DMS153 (cell line): ENCODE results near the gene PRODH2.
"Not testable (repeated sequence)": the region's sequence is repeated elsewhere in the genome, so short reads cannot be mapped to it uniquely, and the experiment has no call there.

Source experiments
- DNase-seq: peaks from one replicate; lab custom pipeline; 2025; lab: John Stamatoyannopoulos, UW

The PRODH2 gene

DNA sequence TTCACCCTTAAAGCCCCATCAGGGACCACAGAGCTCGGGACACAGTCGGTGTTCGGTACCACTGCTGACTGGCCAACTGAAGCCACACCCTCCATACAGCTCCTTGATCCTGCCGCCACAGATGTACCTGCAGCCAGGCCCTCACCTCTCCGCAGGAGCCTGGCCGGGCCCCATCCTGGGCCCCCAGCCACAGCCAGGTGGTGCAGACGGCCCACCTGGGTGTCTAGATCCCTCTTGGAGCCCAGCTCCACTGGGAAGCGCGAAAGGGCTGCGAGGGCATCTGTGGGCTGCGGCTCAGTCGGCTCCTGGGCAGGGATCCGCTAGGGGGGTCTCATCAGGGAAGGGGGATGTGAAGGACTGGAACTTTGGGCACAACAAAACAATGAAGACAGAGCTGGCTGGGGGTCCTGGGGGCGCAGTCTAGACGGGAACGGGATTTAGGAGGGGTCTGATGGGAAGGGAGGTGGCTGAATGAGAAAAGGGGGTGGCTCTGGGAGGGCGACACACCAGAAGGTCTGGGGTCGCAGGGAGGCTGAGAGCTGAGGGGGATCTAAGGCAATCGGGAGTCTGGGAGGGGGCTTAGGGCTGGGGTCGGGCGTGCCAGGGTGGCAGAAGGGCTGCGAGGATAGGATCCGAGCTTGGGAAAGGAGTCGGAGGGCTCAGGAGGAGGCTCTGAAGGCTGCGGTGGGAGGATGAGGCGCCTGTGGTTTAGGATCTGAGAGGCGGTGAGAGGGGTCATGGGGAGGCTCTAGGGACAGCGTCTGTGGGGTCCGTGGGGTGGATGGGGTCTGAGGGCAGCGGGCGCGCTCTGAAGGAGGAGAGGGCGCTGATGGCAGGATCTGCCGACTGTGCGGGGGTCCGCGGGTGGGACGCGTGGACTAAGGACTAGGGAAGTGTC, 15.8 kb downstream of the PRODH2 start:
- no peak for DNase-seq

DNA sequence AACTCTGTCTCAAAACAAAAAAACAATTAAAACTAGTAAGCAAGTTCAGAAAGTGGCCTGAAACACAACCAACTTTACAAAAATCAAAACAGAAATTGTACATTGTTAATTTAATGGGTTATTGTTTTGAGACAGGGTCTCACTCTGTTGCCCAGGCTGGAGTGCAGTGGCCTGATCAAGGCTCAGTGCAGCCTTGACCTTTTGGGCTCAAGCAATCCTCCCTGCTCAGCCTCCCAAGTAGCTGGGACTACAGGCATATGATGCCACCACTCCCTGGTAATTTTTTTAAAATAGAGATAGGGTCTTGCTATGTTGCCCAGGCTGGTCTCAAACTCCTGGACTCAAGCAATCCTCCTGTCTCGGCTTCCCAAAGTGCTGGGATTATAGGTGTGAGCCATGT, 17.1 kb downstream of the PRODH2 start:
- not testable (repeated sequence) for DNase-seq

DNA sequence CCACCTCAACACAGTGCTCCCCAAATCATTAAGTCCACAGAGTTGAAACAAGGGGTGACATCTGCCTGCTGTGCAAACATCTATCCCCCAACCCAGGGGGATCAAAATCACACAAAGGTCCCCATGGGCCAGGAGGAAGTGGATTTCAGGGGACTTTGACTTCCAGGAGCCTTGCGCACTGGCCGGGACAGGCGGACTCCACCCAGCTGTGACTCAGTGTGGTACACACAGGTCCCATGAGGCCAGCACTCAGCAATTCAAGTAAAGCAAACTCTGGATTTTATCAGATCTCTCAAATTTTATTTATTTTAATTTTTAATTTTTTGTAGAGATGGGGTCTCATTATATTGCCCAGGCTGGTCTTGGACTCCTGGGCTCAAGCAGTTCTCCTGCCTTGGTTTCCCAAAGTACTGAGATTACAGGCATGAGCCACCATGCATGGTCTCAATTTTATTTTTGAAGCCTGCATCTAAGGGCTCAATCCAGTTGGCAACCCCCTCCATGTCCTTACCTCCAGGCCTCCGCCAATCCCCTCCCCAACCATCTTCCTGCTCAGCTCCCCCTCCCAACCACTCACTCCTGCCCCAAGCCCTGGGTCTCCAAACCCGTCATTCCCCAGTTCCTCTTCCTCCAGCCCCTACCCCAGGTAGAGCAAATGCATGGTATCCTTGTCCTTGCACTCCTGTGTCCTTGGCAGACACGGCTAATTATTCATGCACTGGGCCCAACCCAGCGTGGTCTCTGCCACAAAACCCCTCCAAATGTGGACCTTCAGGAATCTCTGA, 19.1 kb downstream of the PRODH2 start:
- DNase-seq: no peak

DNA sequence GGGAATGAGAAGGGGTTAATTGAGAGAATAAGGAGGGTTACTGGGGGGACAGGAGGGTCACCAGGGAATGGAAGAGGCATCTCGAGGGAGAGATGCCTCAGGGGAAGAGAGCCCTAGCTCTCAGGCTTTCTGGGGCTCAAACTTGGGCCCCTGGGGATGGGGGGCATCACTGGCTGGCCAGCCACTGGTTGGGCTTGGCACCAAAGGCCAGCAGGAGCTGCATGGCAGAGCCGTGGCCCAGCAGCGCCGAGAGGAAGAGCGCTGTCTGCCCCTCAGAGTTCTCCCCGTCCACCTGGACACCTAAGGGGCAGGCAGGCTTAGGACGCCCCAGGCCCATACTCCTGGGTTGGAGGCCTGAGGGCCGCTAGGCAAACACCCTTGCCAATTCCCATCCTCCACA, 19.8 kb downstream of the PRODH2 start:
- no peak for DNase-seq

DNA sequence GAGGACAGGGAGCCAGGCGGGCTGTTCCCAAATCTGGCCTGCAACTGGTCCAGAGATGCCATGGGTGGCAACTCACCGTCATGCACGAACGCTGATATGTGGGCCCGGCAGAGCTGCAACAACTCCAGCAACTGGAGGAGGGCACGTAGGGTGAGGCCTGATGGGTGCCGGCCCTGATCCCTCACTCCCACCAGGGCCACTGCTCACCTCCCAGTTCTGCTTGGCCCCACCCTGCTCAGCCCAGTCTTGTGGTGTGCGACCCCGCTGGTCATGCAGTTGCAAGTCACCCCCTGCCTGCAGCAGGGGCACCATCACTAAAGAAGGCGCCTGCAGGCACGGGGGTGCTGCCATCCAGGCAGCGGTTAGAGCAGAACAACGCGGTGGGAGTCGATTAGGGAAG, 20.3 kb downstream of the PRODH2 start:
- no peak for DNase-seq

DNA sequence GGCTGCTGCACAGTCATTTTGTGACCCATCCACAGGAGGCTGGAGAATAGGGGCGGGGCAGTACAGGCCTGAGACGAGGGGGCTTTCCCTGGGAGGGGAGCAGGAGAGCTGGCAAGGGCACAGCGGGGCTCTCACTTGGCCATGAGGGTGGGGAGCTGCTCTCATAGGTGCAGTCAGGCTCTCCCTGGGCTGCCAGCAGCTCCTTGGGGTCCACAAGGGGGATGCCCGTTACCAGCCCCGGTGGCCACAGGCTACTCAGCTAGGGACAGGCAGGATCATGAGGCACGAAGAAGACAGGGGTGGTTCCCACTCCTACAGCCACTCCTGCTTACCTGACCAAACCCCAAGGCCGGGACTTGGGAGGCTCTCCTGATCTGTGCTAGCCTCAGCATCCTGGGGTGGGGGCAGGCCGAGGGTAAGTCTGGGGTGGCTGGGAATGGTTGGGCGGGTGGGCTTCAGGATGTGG, 20.8 kb downstream of the PRODH2 start:
- DNase-seq: no peak

DNA sequence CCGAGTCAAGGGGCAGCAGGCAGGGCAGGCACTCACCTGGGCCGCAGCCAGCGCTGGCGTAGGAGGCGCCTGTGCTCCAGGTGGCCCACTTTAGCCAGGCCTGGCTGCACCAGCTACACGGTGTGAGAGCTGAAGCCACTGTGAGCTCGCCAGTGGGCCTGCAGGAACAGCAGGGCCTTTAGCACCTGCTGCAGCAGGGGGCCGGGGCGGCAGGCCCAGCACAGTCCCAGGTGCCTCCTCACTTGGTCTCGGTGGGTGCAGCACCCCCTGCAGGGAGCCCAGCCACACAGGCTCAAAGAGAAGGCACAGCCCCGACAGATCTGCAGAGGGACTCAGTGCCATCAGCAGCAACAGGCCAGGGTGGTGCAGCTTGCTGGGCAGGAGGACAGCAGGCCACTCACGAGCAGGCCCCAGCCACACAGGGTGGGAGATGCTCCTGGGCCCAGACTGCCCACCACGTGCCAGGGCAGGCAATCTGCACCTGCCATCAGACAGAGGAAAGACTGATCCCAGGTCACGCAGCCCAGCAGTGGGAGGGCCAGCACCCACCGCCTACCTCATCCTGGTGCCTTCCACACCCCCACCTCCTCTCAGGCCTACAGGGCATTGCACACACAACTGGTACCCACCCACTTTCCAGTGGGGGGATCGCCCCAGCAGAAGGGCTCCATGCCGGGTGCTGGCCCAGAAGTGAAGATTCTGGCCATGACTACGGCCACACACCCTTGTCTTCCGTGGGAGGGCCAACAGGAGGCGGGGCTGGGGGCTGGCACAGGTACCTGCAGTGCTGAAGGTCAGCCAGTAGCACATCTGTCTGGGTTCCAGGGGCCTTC, 21.4 kb downstream of the PRODH2 start:
- no peak for DNase-seq

DNA sequence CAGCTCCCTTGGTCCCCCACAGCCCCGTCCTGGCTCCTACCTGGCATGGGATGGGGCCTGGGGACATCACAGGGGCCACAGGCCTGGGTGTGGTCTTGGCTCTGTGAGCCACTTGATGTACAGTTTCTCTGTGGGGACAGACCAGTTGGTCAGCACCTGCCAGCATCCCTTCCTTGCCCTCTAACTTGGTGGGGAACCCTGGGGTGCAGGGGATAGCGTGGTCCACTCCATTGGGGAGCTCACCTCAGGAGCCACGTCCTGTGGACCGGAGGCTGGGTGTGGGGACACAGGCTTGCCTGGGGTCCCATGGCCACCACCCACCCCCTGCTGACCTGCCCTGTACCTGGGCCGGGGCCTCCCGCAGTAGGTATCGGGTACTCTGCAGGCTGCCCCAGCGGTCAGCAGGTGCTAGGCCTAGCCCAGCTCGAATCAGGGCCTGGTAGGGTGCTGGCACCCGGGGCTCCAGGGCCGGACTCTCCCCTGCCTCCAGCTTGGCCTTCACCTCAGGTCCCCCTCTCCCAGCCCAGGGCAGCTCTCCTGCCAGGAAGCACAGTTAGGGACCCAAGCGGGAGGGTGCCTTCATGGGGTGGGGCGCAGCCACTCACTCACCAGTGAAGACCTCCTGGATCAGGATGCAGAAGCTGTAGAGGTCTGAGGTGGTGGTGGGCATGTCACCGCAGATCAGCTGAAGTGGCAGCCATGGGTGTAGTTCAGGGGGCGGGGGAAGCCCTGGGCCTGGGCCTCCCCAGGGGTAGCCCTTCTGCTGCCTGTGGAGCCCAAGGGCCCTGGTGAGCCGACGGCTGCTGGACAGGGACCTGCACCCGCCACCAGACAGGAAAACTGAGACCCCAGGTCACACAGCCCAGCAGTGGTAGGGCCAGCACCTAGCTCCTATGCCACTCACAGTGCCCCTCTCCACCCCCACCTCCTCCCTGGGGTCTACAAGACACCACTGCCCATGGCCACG, 22.4 kb downstream of the PRODH2 start:
- DNase-seq: no peak

DNA sequence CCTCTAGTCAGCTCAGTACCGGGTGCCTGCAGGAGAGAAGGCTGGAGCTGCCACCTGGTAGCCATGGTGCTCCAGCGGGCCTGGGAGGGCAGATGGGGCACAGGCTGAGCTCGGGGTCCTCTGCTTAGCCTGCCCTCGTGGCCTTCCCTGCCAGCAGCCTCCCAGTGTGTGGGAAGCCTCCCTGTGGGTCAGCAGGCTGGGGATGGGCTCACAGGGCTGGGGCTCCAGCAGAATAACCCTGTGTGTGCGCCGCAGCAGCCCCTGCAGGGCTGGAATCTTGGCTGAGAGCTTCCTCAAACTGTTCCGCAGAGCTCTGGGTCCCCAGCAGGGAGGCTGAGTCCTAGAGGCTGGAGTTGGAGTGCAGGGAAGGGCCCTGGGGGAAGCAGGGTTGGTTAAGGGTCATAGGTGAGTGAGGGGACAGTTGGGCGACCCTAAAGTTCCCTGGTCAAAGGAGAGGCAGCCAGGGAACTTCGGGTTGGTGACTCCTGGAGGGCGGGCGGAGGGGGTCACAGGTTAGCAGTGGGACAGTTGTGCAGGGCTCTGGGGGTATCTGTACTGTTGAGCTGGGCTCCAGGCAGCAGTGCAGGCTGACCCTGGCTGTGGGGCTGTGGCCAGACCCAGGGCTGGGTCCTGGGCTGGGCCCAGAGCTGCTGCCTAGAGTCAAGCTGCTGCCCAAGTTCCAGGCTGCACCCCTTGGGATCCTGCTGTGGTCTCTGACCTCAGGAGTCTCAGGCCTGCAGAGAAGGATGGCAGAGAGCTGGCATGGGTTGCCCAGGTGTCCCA, 23.3 kb downstream of the PRODH2 start:
- no peak for DNase-seq

DNA sequence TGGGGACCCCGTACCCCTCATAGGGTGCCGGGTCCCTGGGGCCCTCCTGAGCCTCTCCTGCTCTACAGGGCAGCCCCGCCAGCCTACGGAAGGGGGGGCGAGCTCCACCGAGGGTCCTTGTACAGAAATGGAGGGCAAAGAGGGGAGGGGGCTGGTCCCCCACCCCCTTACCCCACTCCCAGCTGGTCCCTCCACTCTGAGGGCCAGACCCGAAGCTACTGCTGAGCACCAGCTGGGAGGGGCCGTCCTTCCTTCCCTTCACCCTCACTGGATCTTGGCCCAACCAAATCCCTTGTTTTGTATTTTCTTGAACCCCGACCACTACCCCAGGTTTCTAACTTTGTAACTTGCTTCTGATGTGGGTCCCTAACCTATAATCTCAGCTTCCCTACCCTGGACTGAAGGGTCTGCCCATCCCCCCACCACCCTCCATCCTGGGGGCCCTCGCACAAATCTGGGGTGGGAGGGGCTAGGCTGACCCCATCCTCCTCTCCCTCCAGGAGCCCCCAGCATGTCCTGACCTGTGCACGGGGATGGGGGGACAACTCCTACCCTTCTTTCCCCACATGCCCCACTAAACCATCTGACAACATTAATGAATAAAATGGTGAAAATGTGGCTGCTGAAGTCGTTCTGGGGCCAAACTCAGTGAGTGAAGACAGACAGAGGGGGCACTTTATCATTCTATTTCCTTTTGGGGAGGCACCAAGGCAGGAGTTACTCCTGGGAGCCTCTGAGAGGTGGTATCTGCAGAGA, 24.3 kb downstream of the PRODH2 start:
- no peak for DNase-seq

DNA sequence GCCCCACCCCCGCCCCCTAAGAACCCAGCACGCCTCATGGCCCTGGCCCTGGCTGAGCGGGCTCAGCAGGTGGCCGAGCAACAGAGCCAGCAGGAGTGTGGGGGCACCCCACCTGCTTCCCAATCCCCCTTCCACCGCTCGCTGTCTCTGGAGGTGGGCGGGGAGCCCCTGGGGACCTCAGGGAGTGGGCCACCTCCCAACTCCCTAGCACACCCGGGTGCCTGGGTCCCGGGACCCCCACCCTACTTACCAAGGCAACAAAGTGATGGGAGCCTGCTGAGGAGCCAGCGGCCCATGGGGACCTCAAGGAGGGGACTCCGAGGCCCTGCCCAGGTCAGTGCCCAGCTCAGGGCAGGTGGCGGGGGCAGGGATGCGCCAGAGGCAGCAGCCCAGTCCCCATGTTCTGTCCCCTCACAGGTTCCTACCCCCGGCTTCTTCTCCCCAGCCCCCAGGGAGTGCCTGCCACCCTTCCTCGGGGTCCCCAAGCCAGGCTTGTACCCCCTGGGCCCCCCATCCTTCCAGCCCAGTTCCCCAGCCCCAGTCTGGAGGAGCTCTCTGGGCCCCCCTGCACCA, 25.3 kb downstream of the PRODH2 start:
- DNase-seq: no peak

DNA sequence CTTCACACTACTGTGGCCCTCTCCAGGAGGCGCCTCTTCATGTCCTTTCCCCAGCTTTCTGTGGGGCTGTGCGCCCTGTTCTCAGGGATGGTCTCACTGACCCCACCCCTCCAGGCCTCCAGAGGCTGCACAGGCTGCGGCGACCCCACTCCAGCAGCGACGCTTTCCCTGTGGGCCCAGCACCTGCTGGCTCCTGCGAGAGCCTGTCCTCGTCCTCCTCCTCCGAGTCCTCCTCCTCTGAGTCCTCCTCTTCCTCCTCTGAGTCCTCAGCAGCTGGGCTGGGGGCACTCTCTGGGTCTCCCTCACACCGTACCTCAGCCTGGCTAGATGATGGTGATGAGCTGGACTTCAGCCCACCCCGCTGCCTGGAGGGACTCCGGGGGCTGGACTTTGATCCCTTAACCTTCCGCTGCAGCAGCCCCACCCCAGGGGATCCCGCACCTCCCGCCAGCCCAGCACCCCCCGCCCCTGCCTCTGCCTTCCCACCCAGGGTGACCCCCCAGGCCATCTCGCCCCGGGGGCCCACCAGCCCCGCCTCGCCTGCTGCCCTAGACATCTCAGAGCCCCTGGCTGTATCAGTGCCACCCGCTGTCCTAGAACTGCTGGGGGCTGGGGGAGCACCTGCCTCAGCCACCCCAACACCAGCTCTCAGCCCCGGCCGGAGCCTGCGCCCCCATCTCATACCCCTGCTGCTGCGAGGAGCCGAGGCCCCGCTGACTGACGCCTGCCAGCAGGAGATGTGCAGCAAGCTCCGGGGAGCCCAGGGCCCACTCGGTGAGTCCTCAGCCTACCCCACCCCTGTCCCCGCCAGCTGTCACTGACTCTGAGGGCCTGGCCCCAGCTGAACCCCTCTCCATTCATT, 26.1 kb downstream of the PRODH2 start:
- DNase-seq: no peak

DNA sequence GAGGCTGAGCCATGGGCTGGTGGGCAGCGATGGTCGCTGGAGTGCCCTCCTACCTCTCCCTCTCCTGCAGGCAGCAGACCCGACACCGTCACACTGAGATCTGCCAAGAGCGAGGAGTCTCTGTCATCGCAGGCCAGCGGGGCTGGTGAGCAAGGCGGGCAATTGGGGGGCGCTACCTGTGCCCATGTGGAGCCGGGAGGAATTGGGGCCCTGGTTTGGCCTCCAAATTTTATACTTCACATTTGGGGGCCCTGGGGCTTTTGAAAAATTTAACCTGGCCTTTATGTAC, 27.4 kb downstream of the PRODH2 start:
- DNase-seq: no peak

DNA sequence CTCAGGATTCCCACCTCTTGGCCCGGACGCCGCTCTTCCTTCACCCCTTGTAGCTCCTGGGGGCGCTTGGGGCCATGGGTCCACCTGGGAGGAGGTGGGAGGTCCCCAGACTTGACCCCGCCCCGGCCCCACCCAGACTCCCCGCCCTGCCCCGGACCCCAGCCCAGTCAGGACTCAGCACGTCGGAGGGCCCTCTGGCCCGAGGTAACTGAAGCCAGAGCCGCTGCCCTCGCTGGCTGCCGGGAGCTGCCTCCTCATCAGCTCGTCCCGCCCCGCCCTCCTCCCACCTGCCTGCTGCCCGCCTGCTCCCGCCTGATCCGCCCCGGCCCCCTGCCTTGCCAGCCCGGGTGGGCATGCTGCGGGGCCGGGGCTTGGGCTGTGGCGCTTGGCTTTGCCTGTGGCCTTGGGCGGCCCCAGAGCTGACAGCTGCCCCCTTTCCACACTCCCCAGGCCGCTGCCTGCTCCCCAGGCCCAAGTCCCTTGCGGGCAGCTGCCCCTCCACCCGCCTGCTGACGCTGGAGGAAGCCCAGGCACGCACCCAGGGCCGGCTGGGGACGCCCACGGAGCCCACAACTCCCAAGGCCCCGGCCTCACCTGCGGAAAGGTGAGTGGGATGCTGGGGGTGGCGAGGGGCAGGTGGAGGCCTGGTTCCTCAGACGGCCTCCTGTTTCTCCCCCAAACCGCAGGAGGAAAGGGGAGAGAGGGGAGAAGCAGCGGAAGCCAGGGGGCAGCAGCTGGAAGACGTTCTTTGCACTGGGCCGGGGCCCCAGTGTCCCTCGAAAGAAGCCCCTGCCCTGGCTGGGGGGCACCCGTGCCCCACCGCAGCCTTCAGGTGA, 27.9 kb downstream of the PRODH2 start:
- DNase-seq: no peak

DNA sequence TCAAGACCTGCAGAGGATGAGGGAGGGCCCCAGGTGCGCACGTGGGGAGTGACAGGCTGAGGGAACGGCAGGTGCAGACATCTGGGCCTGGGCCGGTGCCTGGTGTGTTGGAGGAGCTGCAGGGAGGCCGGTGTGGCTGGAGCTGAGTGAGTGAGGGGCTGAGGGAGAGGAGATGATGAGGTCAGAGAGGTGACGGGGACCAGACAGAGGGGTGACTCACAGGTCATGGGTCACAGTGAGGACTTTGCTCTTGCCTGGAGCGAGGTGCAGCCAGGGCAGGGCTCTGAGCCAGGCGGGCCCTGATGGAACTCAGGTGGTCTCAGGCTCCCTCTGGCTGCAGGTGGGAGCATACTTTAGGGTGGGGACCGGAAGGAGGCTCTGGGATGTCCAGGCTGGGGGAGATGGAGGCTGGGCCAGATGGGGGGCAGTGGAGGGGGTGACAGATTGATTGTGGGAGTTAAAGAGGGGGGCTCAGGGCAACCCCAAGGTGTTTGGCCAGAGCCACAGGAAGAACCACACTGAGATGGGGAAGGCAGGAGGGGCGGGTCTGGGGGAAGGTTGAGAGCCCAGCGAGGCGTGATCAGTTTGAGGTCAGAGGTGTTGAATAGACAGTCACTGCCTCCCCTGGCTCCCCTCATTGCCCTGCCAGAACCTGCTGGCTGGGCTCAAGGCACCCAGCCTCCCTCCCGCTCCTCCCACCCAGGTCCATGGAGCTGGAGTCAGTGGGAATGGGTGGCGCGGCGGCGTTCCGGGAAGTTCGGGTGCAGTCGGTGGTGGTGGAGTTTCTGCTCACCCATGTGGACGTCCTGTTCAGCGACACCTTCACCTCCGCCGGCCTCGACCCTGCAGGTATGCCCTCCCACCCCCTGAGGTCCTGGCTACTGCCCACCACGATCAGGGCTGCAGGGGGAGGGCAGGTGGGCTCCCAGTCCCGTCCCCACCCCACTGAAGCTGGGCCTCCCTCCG, 28.9 kb downstream of the PRODH2 start:
- no peak for DNase-seq

DNA sequence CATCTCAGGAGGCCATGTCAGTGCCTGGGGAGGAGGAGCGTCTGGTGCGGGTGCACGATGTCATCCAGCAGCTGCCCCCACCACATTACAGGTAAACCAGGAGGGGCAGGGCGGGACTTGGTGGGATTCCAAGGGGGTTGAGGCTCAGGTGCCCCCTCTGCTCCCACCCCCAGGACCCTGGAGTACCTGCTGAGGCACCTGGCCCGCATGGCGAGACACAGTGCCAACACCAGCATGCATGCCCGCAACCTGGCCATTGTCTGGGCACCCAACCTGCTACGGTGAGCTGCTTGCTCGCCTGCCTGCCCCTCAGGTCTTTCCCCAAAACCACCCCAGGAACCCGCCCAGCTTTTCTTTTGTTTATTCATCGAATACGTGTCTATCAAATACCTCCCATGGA, 30.1 kb downstream of the PRODH2 start:
- no peak for DNase-seq
